ENCODE data around the gene ZNF333. TPM values are rescaled to one million over a fixed set of nuclear protein-coding genes. Genes with fewer than 3 reads are reported as not detected.

Gene ZNF333
- total RNA-seq, 2 donors from 2014 or later: 16.2 to 19.8 TPM

GRCh38 chr19:14699641-14700040 is 9.8 kb downstream of the ZNF333 start:
- Histone ChIP-seq H3K4me3 (ENCODE audit: low read length) (no peak overlapping the region), H3K27me3 (ENCODE audit: control insufficient read depth, insufficient read depth, low read length, poor library complexity, severe bottlenecking) (no peaks in the 10 kb centered on the region), H3K9me3 (ENCODE audit: control insufficient read depth, low read length) (peaks cover 6% of the 10 kb centered on the region), H3K9ac (ENCODE audit: extremely low read depth, low read length, poor library complexity, severe bottlenecking) (no peak overlapping the region), H3K27ac (ENCODE audit: low read depth, low read length) (no peak overlapping the region), H3K4me1 (ENCODE audit: control insufficient read depth, insufficient read depth, low read length) (no peaks in the 10 kb centered on the region), H3K36me3 (ENCODE audit: control insufficient read depth, insufficient read depth, low read length) (peaks cover 77% of the 10 kb centered on the region)
- Mint-ChIP-seq H3K4me1 (no peaks in the 10 kb centered on the region), H3K4me3 (no peak overlapping the region), H3K36me3 (ENCODE audit: low read depth) (peaks cover 77% of the 10 kb centered on the region), H3K9me3 (peaks cover 18% of the 10 kb centered on the region), H3K27ac (no peak overlapping the region), H3K27me3 (ENCODE audit: insufficient read depth) (no peaks in the 10 kb centered on the region)
- no peak for TF ChIP-seq CTCF (conservative IDR thresholded peaks at IDR 0.05)
- DNase-seq: no peak
- 89 to 93% methylated on average over 8 of the region's 8 CpGs for WGBS, 2 experiments (ENCODE audit: insufficient coverage in 1 of 2, insufficient read length in 1 of 2)

GRCh38 chr19:14700711-14701375 is 11.0 kb downstream of the ZNF333 start:
- no peaks in the 10 kb centered on the region for H3K4me1 Mint-ChIP-seq
- WGBS, 2 experiments (ENCODE audit: insufficient coverage in 1 of 2, insufficient read length in 1 of 2): 89 to 93% methylated on average over 4 to 7 of the region's 9 CpGs
- DNase-seq: peak; percentile 13
- no peaks in the 10 kb centered on the region for H3K27me3 Mint-ChIP-seq (ENCODE audit: insufficient read depth)
- no peak overlapping the region for H3K27ac Mint-ChIP-seq
- Histone ChIP-seq H3K9ac (ENCODE audit: extremely low read depth, low read length, poor library complexity, severe bottlenecking) (no peak overlapping the region), H3K27me3 (ENCODE audit: control insufficient read depth, insufficient read depth, low read length, poor library complexity, severe bottlenecking) (no peaks in the 10 kb centered on the region), H3K27ac (ENCODE audit: low read depth, low read length) (no peak overlapping the region), H3K4me1 (ENCODE audit: control insufficient read depth, insufficient read depth, low read length) (no peaks in the 10 kb centered on the region), H3K36me3 (ENCODE audit: control insufficient read depth, insufficient read depth, low read length) (peaks cover 68% of the 10 kb centered on the region), H3K9me3 (ENCODE audit: control insufficient read depth, low read length) (peaks cover 6% of the 10 kb centered on the region), H3K4me3 (ENCODE audit: low read length) (no peak overlapping the region)
- no peak overlapping the region for H3K4me3 Mint-ChIP-seq
- peaks cover 80% of the 10 kb centered on the region for H3K36me3 Mint-ChIP-seq (ENCODE audit: low read depth)
- TF ChIP-seq CTCF (conservative IDR thresholded peaks at IDR 0.05): no peak
- H3K9me3 Mint-ChIP-seq: peaks cover 18% of the 10 kb centered on the region

GRCh38 chr19:14703833-14704232 is 14.0 kb downstream of the ZNF333 start:
- Histone ChIP-seq H3K36me3 (ENCODE audit: control insufficient read depth, insufficient read depth, low read length) (peaks cover 72% of the 10 kb centered on the region), H3K4me1 (ENCODE audit: control insufficient read depth, insufficient read depth, low read length) (no peaks in the 10 kb centered on the region), H3K9ac (ENCODE audit: extremely low read depth, low read length, poor library complexity, severe bottlenecking) (no peak overlapping the region), H3K27me3 (ENCODE audit: control insufficient read depth, insufficient read depth, low read length, poor library complexity, severe bottlenecking) (no peaks in the 10 kb centered on the region), H3K9me3 (ENCODE audit: control insufficient read depth, low read length) (peaks cover 6% of the 10 kb centered on the region), H3K27ac (ENCODE audit: low read depth, low read length) (no peak overlapping the region), H3K4me3 (ENCODE audit: low read length) (no peak overlapping the region)
- H3K9me3 Mint-ChIP-seq: peaks cover 18% of the 10 kb centered on the region
- no peak for TF ChIP-seq CTCF (conservative IDR thresholded peaks at IDR 0.05)
- H3K36me3 Mint-ChIP-seq (ENCODE audit: low read depth): peaks cover 87% of the 10 kb centered on the region
- H3K27ac Mint-ChIP-seq: no peak overlapping the region
- WGBS, 2 experiments (ENCODE audit: insufficient coverage in 1 of 2, insufficient read length in 1 of 2): 88 to 95% methylated on average over 6 of the region's 6 CpGs
- H3K4me1 Mint-ChIP-seq: no peaks in the 10 kb centered on the region
- H3K27me3 Mint-ChIP-seq (ENCODE audit: insufficient read depth): no peaks in the 10 kb centered on the region
- no peak overlapping the region for H3K4me3 Mint-ChIP-seq
- DNase-seq: no peak
